ENCODE results near the gene MED27. TPM values are rescaled to one million over a fixed set of nuclear protein-coding genes. Genes with fewer than 3 reads are reported as not detected.
"Not testable (repeated sequence)": the region's sequence is repeated elsewhere in the genome, so short reads cannot be mapped to it uniquely, and the experiment has no call there.

MED27 gene
- polyA plus RNA-seq, 1 donor = 12.6 TPM

- Histone ChIP-seq H3K27me3 (ENCODE audit: control insufficient read depth, insufficient read depth, low read length) (no peaks in the 10 kb centered on the region), H3K36me3 (ENCODE audit: control insufficient read depth, insufficient read depth, low read length) (peaks cover 22% of the 10 kb centered on the region), H3K27ac (ENCODE audit: low read length) (no peak overlapping the region), H3K4me1 (ENCODE audit: control insufficient read depth, insufficient read depth, low read length) (no peaks in the 10 kb centered on the region), H3K4me3 (ENCODE audit: low read length) (no peak overlapping the region), H3K9me3 (ENCODE audit: control insufficient read depth, low read depth, low read length) (no peaks in the 10 kb centered on the region)
- no CpG with 5 or more reads among the region's 4 CpGs for WGBS (ENCODE audit: insufficient coverage, low lambda C conversion rate)
- no peak for DNase-seq
Observed at GRCh38 chr9:132062806-132063205, 16.9 kb downstream of the MED27 start.

- WGBS (ENCODE audit: insufficient coverage, low lambda C conversion rate) = 80% methylated on average over 1 of the region's 3 CpGs
- no peak overlapping the region for H3K4me3 ChIP-seq (ENCODE audit: low read length)
Observed at GRCh38 chr9:132061526-132061925, 18.1 kb downstream of the MED27 start.

GRCh38 chr9:132059361-132059760 lies 20.3 kb downstream of the MED27 start:
- H3K27me3 ChIP-seq (ENCODE audit: control insufficient read depth, insufficient read depth, low read length) = no peaks in the 10 kb centered on the region
- H3K27ac ChIP-seq (ENCODE audit: low read length) = no peak overlapping the region
- H3K9me3 ChIP-seq (ENCODE audit: control insufficient read depth, low read depth, low read length) = no peaks in the 10 kb centered on the region
- no CpG with 5 or more reads among the region's 8 CpGs for WGBS (ENCODE audit: insufficient coverage, low lambda C conversion rate)
- no peak for DNase-seq
- H3K36me3 ChIP-seq (ENCODE audit: control insufficient read depth, insufficient read depth, low read length) = peaks cover 9% of the 10 kb centered on the region
- H3K4me1 ChIP-seq (ENCODE audit: control insufficient read depth, insufficient read depth, low read length) = no peaks in the 10 kb centered on the region
- no peak overlapping the region for H3K4me3 ChIP-seq (ENCODE audit: low read length)

More at GRCh38 chr9:132061526-132061925, 18.1 kb downstream of the MED27 start:
- no peak for DNase-seq
- Histone ChIP-seq H3K9me3 (ENCODE audit: control insufficient read depth, low read depth, low read length) (no peaks in the 10 kb centered on the region), H3K27ac (ENCODE audit: low read length) (no peak overlapping the region), H3K36me3 (ENCODE audit: control insufficient read depth, insufficient read depth, low read length) (peaks cover 19% of the 10 kb centered on the region), H3K4me1 (ENCODE audit: control insufficient read depth, insufficient read depth, low read length) (no peaks in the 10 kb centered on the region), H3K27me3 (ENCODE audit: control insufficient read depth, insufficient read depth, low read length) (no peaks in the 10 kb centered on the region)

DNA sequence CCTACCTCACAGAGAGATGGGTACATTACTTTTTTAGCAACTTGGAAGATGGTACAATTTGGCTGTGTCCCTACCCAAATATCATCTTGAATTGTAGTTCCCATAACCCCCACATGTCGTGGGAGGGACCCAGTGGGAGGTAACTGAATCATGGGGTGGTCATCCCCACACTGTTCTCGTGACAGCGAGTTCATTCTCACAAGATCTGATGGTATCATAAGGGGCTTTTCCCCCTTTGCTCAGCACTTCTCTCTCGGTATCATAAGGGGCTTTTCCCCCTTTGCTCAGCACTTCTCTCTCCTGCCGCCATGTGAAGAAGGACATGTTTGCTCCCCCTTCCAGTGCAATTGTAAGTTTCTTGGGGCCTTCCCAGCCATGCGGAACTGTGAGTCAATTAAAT lies 21.4 kb downstream of the MED27 start:
- H3K27ac ChIP-seq (ENCODE audit: low read length); DNase-seq; H3K4me1 ChIP-seq (ENCODE audit: control insufficient read depth, insufficient read depth, low read length); H3K9me3 ChIP-seq (ENCODE audit: control insufficient read depth, low read depth, low read length); H3K36me3 ChIP-seq (ENCODE audit: control insufficient read depth, insufficient read depth, low read length); H3K4me3 ChIP-seq (ENCODE audit: low read length); H3K27me3 ChIP-seq (ENCODE audit: control insufficient read depth, insufficient read depth, low read length): not testable (repeated sequence)
- WGBS (ENCODE audit: insufficient coverage, low lambda C conversion rate) = no CpG with 5 or more reads among the region's 6 CpGs

GRCh38 chr9:132056717-132057560 lies 22.7 kb downstream of the MED27 start:
- WGBS (ENCODE audit: insufficient coverage, low lambda C conversion rate) = no CpG with 5 or more reads among the region's 11 CpGs
- Histone ChIP-seq H3K9me3 (ENCODE audit: control insufficient read depth, low read depth, low read length) (no peaks in the 10 kb centered on the region), H3K27ac (ENCODE audit: low read length) (no peak overlapping the region), H3K4me3 (ENCODE audit: low read length) (no peak overlapping the region), H3K36me3 (ENCODE audit: control insufficient read depth, insufficient read depth, low read length) (peaks cover 6% of the 10 kb centered on the region), H3K27me3 (ENCODE audit: control insufficient read depth, insufficient read depth, low read length) (no peaks in the 10 kb centered on the region), H3K4me1 (ENCODE audit: control insufficient read depth, insufficient read depth, low read length) (no peaks in the 10 kb centered on the region)
- DNase-seq = no peak

DNA sequence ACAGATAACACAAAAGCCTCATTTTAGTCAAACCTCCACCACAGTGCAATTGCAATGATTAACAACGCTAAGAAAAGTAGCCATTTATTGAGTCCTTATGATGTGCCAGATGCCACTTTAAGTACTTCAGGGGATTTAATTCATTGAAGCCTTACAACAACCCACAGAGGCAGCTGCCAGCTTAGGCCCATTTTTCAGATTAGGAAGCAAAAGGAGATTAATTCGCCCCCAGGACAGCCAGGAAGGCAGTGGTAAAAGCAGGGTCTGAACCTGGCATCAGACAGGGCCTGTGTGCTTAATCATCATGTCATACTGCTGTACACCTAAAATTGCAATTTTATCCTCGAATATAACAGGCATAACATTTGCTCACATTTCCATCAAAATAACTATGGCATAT lies 23.9 kb downstream of the MED27 start:
- no peaks in the 10 kb centered on the region for H3K27me3 ChIP-seq (ENCODE audit: control insufficient read depth, insufficient read depth, low read length)
- no peaks in the 10 kb centered on the region for H3K4me1 ChIP-seq (ENCODE audit: control insufficient read depth, insufficient read depth, low read length)
- no peak overlapping the region for H3K27ac ChIP-seq (ENCODE audit: low read length)
- no peak for DNase-seq
- H3K4me3 ChIP-seq (ENCODE audit: low read length) = no peak overlapping the region
- H3K9me3 ChIP-seq (ENCODE audit: control insufficient read depth, low read depth, low read length) = no peaks in the 10 kb centered on the region
- peaks cover 6% of the 10 kb centered on the region for H3K36me3 ChIP-seq (ENCODE audit: control insufficient read depth, insufficient read depth, low read length)
- 83% methylated on average over 1 of the region's 3 CpGs for WGBS (ENCODE audit: insufficient coverage, low lambda C conversion rate)

- peaks cover 1% of the 10 kb centered on the region for H3K36me3 ChIP-seq (ENCODE audit: control insufficient read depth, insufficient read depth, low read length)
- WGBS (ENCODE audit: insufficient coverage, low lambda C conversion rate) = no CpG with 5 or more reads among the region's 11 CpGs
- DNase-seq = no peak
- no peaks in the 10 kb centered on the region for H3K27me3 ChIP-seq (ENCODE audit: control insufficient read depth, insufficient read depth, low read length)
- H3K27ac ChIP-seq (ENCODE audit: low read length) = no peak overlapping the region
- H3K4me3 ChIP-seq (ENCODE audit: low read length) = no peak overlapping the region
- no peaks in the 10 kb centered on the region for H3K9me3 ChIP-seq (ENCODE audit: control insufficient read depth, low read depth, low read length)
- H3K4me1 ChIP-seq (ENCODE audit: control insufficient read depth, insufficient read depth, low read length) = no peaks in the 10 kb centered on the region
Observed at GRCh38 chr9:132054024-132054423, 25.6 kb downstream of the MED27 start.

GRCh38 chr9:132049900-132050299 lies 29.8 kb downstream of the MED27 start:
- H3K4me3 ChIP-seq (ENCODE audit: low read length) = no peak overlapping the region
- no peaks in the 10 kb centered on the region for H3K9me3 ChIP-seq (ENCODE audit: control insufficient read depth, low read depth, low read length)
- H3K36me3 ChIP-seq (ENCODE audit: control insufficient read depth, insufficient read depth, low read length) = no peaks in the 10 kb centered on the region
- H3K4me1 ChIP-seq (ENCODE audit: control insufficient read depth, insufficient read depth, low read length) = no peaks in the 10 kb centered on the region
- no peaks in the 10 kb centered on the region for H3K27me3 ChIP-seq (ENCODE audit: control insufficient read depth, insufficient read depth, low read length)
- 100% methylated on average over 3 of the region's 4 CpGs for WGBS (ENCODE audit: insufficient coverage, low lambda C conversion rate)
- H3K27ac ChIP-seq (ENCODE audit: low read length) = no peak overlapping the region
- DNase-seq = no peak

- no peak overlapping the region for H3K27ac ChIP-seq (ENCODE audit: low read length)
- no peak for DNase-seq
- no peaks in the 10 kb centered on the region for H3K27me3 ChIP-seq (ENCODE audit: control insufficient read depth, insufficient read depth, low read length)
- no peak overlapping the region for H3K4me3 ChIP-seq (ENCODE audit: low read length)
- no peaks in the 10 kb centered on the region for H3K4me1 ChIP-seq (ENCODE audit: control insufficient read depth, insufficient read depth, low read length)
- H3K36me3 ChIP-seq (ENCODE audit: control insufficient read depth, insufficient read depth, low read length) = no peaks in the 10 kb centered on the region
- WGBS (ENCODE audit: insufficient coverage, low lambda C conversion rate) = no CpG with 5 or more reads among the region's 7 CpGs
- no peaks in the 10 kb centered on the region for H3K9me3 ChIP-seq (ENCODE audit: control insufficient read depth, low read depth, low read length)
Observed at GRCh38 chr9:132049323-132049882, 30.3 kb downstream of the MED27 start.

DNA sequence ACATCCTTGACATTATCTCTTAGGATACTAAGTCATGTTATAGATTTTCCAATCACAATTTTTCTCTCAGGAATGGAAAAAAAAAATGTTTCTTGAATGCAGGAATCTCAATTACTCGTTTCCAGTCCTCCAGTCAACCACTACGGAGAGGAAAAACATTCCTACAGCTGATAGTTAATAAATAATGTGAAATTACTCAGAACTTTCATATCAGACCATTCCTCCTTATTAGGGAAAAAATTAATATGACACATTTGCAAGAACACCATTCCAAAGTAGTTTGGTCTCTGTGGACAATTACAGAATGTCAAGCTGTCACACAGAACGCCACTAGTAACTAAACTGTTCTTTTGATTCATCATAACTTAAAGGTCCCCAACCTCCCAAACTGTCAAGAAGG lies 31.5 kb downstream of the MED27 start:
- no peaks in the 10 kb centered on the region for H3K36me3 ChIP-seq (ENCODE audit: control insufficient read depth, insufficient read depth, low read length)
- no peaks in the 10 kb centered on the region for H3K27me3 ChIP-seq (ENCODE audit: control insufficient read depth, insufficient read depth, low read length)
- WGBS (ENCODE audit: insufficient coverage, low lambda C conversion rate) = no CpG with 5 or more reads among the region's 3 CpGs
- no peak for DNase-seq
- no peaks in the 10 kb centered on the region for H3K9me3 ChIP-seq (ENCODE audit: control insufficient read depth, low read depth, low read length)
- H3K4me1 ChIP-seq (ENCODE audit: control insufficient read depth, insufficient read depth, low read length) = no peaks in the 10 kb centered on the region
- H3K4me3 ChIP-seq (ENCODE audit: low read length) = no peak overlapping the region
- H3K27ac ChIP-seq (ENCODE audit: low read length) = no peak overlapping the region

- H3K4me1 ChIP-seq (ENCODE audit: control insufficient read depth, insufficient read depth, low read length) = no peaks in the 10 kb centered on the region
- no peaks in the 10 kb centered on the region for H3K27me3 ChIP-seq (ENCODE audit: control insufficient read depth, insufficient read depth, low read length)
- H3K4me3 ChIP-seq (ENCODE audit: low read length) = no peak overlapping the region
- no peaks in the 10 kb centered on the region for H3K36me3 ChIP-seq (ENCODE audit: control insufficient read depth, insufficient read depth, low read length)
- no CpG with 5 or more reads among the region's 6 CpGs for WGBS (ENCODE audit: insufficient coverage, low lambda C conversion rate)
- no peak overlapping the region for H3K27ac ChIP-seq (ENCODE audit: low read length)
- no peak for DNase-seq
- no peaks in the 10 kb centered on the region for H3K9me3 ChIP-seq (ENCODE audit: control insufficient read depth, low read depth, low read length)
Observed at GRCh38 chr9:132046456-132046855, 33.2 kb downstream of the MED27 start.

All from large intestine (tissue), 3 donors.